GM04503 (cell line): ENCODE data around the gene GSAP.

Experiments used
- DNase-seq: peaks from one replicate; pipeline ENCODE4 v3.0.0-alpha.2; 2012; ENCODE audit warnings: low read depth

GSAP gene

GRCh38 chr7:77407906-77408305, 8.2 kb downstream of the GSAP start:
- no peak for DNase-seq

GRCh38 chr7:77406421-77406820, 9.7 kb downstream of the GSAP start:
- DNase-seq: no peak

- DNase-seq: no peak
Observed at GRCh38 chr7:77404641-77405040, 11.5 kb downstream of the GSAP start.

GRCh38 chr7:77403957-77404356, 12.2 kb downstream of the GSAP start:
- DNase-seq: no peak

GRCh38 chr7:77402818-77403217, 13.3 kb downstream of the GSAP start:
- DNase-seq: no peak

GRCh38 chr7:77401002-77401401, 15.1 kb downstream of the GSAP start:
- DNase-seq: no peak

GRCh38 chr7:77399816-77400215, 16.3 kb downstream of the GSAP start:
- DNase-seq: no peak

GRCh38 chr7:77396894-77397547, 19.1 kb downstream of the GSAP start:
- DNase-seq: no peak

- no peak for DNase-seq
Observed at GRCh38 chr7:77395626-77396025, 20.5 kb downstream of the GSAP start.

- DNase-seq: no peak
Observed at GRCh38 chr7:77393954-77394353, 22.2 kb downstream of the GSAP start.

GRCh38 chr7:77393261-77393660, 22.9 kb downstream of the GSAP start:
- DNase-seq: no peak

- DNase-seq: no peak
Observed at GRCh38 chr7:77391230-77391629, 24.9 kb downstream of the GSAP start.

- no peak for DNase-seq
Observed at GRCh38 chr7:77388055-77388641, 28.0 kb downstream of the GSAP start.

- peak; percentile 30 for DNase-seq
Observed at GRCh38 chr7:77386165-77386822, 29.9 kb downstream of the GSAP start.

GRCh38 chr7:77383333-77383740, 32.8 kb downstream of the GSAP start:
- DNase-seq: peak; percentile 16

GRCh38 chr7:77382532-77382931, 33.6 kb downstream of the GSAP start:
- no peak for DNase-seq

GRCh38 chr7:77378584-77378983, 37.6 kb downstream of the GSAP start:
- no peak for DNase-seq

- DNase-seq: no peak
Observed at GRCh38 chr7:77370606-77371005, 45.5 kb downstream of the GSAP start.

GRCh38 chr7:77368974-77369373, 47.2 kb downstream of the GSAP start:
- no peak for DNase-seq

- DNase-seq: no peak
Observed at GRCh38 chr7:77367976-77368375, 48.2 kb downstream of the GSAP start.

GRCh38 chr7:77362905-77363304, 53.2 kb downstream of the GSAP start:
- no peak for DNase-seq

GRCh38 chr7:77360969-77361368, 55.2 kb downstream of the GSAP start:
- DNase-seq: no peak

GRCh38 chr7:77360104-77360503, 56.0 kb downstream of the GSAP start:
- no peak for DNase-seq

- no peak for DNase-seq
Observed at GRCh38 chr7:77359599-77359998, 56.5 kb downstream of the GSAP start.
